Islet of Langerhans (tissue), 1 donor: Measurements from ENCODE around the gene LRRC63.

ENCODE experiments used
- FAIRE-seq: peaks from one replicate; lab custom pipeline; 2011; peaks lifted over from hg19 to GRCh38; lab: Jason Lieb, UNC

Gene LRRC63

GRCh38 chr13:46313432-46314257, 101.9 kb downstream of the LRRC63 start:
- peak; percentile 24 for FAIRE-seq

- no peak for FAIRE-seq
These were observed 102.9 kb downstream of the LRRC63 start for GRCh38 chr13:46314587-46314986.

- FAIRE-seq = no peak
These were observed 103.3 kb downstream of the LRRC63 start for GRCh38 chr13:46315036-46315435.

- no peak for FAIRE-seq
These were observed 103.9 kb downstream of the LRRC63 start for GRCh38 chr13:46315491-46316075.

DNA sequence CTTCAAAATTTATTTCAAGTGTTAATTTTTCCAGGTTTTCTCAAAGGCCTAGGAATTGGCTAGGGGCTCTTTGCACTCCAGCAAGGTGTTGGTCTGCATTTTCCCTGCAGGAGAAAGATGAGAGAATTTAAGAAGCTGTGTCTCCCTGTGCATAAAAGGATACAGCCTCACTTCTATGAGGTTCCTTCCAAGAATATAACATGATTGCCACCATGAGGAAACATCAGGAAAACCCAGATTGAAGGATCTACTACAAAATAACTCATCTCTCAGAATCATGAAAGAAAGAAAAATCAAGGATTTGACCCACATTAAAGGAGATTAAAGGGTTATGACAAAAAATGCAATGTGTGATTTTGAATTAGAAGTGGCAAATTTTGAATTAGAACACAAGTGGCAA, 105.4 kb downstream of the LRRC63 start:
- no peak for FAIRE-seq

GRCh38 chr13:46318986-46319385, 107.3 kb downstream of the LRRC63 start:
- no peak for FAIRE-seq

DNA sequence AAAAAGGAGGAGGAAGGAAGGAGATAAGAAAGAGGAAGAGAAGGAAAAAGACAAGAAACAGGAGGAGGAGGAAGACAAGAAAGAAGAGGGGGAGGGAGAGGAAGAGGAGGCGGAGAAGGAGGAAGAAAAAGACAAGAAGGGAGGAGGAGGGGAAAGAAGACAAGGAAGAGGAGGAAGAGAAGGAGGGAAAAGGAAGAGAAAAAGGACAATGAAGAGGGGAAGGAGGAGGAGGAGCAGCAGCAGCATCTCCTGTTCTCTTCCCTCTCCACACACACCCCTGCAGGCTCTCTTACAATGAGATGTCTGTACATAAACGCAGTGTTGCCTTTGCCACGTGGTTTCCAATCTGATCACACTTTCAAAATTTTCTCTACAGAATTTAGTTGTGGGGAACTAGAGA, 108.7 kb downstream of the LRRC63 start:
- no peak for FAIRE-seq

- no peak for FAIRE-seq
These were observed 109.1 kb downstream of the LRRC63 start for GRCh38 chr13:46320821-46321220.

DNA sequence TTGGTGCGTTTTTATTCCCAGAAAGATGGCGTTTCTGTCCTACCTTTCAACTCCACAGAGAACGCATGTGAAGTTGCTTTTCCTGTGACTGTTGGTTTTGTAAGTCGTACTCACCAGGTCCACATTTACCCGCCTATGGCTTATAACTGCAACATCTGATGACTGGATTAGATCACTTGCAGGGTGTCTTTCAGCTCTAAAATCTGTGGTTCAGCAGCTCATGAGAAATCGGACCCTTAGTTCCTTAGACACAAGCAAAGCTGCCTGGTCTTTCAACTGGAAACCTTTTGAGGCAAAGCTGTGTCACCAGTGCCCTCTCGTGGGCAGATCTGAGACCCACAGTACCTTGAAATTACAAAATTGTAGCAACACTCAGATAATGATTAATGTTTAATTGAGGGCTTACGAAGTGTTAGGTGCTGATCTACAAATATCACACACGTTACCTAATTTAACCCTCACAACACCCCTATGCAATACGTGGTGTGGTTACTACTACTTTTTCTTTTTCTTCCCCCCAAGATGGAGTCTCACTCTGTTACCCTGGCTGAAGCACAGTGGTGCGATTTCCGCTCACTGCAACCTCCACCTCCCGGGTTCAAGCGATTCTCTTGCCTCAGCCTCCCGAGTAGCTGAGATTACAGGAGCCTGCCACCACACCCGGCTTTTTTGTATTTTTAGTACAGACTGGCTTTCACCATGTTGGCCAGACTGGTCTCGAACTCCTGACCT, 109.9 kb downstream of the LRRC63 start:
- FAIRE-seq = peak; percentile 13

GRCh38 chr13:46324976-46325375, 113.2 kb downstream of the LRRC63 start:
- no peak for FAIRE-seq
